ENCODE data around the gene IFNL4.

- TF ChIP-seq CTCF (IDR thresholded peaks at IDR 0.05; ENCODE audit: low read length) (no peak), EZH2 (IDR thresholded peaks at IDR 0.05; ENCODE audit: borderline replicate concordance, low read length) (no peak)
Observed at GRCh38 chr19:39206122-39206521, 42.5 kb downstream of the IFNL4 start.

Data from OCI-LY1 (cell line).